Lower leg skin (tissue), 3 donors: ENCODE data around the gene BLID.

Experiments used
- CTCF ChIP-seq, 3 donors: fragments of 450-650 bp; IDR thresholded peaks; one replicate each; pipeline ENCODE4 v1.5.1; 2016; ENCODE audit warnings: antibody characterized with exemption in 3 of 3, mild to moderate bottlenecking in 3 of 3, moderate library complexity in 2 of 3
- POLR2A ChIP-seq, 2 donors: fragments of 450-650 bp; IDR thresholded peaks; one replicate each; pipeline ENCODE4 v1.6.1; 2016 to 2017; ENCODE audit warnings: antibody characterized with exemption in 2 of 2, mild to moderate bottlenecking in 1 of 2, moderate library complexity in 1 of 2

GRCh38 chr11:122123263-122123929 lies 7.4 kb upstream of the BLID start:
- TF ChIP-seq CTCF (IDR thresholded peaks at IDR 0.05) (no peak), POLR2A (IDR thresholded peaks at IDR 0.05) (no peak)
